ENCODE results near the gene FRS3.

DNA sequence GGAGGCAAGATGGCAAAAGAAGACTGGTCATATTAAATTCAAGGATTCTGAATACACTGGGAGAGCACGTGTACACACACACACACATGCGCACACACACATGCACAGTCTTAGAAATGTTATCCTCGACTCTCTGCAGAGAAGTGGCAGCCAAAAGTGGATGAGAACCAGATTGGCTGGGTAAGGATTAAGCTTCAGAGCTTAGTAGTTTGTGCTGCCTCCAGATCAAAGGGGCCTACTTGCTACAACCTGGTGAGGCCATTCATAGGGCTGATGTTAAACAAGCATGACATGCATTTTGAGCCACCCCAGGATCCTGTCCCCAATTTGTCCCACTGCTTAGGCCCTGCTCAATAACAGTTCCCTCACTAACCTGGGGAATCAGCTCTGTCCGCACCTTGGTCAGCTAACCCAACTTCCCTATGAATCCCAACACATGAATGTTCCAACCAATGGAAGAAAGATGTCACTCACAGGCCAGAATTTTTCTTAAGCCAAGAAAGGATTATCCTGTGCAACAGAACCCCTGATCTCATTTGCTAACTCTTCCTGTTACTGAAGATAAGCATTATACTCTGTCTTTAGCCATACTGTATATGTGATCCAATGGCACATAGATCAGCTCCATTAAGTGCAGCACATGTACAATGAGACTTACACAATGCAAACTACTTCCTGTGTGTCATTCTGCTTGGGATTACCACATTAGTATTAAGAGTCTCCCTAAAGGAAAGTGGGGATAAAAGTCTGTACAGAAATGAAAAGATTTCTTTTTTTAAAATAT is 38.8 kb upstream of the FRS3 start:
- TF ChIP-seq POLR2AphosphoS5 (IDR thresholded peaks at IDR 0.05; ENCODE audit: low read depth, low read length): no peak
- TF ChIP-seq, protein P1, sequence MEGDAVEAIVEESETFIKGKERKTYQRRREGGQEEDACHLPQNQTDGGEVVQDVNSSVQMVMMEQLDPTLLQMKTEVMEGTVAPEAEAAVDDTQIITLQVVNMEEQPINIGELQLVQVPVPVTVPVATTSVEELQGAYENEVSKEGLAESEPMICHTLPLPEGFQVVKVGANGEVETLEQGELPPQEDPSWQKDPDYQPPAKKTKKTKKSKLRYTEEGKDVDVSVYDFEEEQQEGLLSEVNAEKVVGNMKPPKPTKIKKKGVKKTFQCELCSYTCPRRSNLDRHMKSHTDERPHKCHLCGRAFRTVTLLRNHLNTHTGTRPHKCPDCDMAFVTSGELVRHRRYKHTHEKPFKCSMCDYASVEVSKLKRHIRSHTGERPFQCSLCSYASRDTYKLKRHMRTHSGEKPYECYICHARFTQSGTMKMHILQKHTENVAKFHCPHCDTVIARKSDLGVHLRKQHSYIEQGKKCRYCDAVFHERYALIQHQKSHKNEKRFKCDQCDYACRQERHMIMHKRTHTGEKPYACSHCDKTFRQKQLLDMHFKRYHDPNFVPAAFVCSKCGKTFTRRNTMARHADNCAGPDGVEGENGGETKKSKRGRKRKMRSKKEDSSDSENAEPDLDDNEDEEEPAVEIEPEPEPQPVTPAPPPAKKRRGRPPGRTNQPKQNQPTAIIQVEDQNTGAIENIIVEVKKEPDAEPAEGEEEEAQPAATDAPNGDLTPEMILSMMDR (IDR thresholded peaks at IDR 0.05): no peak
